Hepatocyte (in vitro differentiated cells): Measurements from ENCODE around the gene RAP2B.

Source experiments
- CTCF ChIP-seq: fragments of 200-600 bp; sonication (generic); IDR thresholded peaks from 2 replicates; pipeline ENCODE4 v1.5.1; 2016; ENCODE audit warnings: antibody characterized with exemption, mild to moderate bottlenecking; ENCODE audit not compliant: poor library complexity
- EZH2phosphoT487 ChIP-seq: fragments of 200-600 bp; sonication (generic); IDR thresholded peaks from one replicate; pipeline ENCODE4 v1.6.1; 2018; ENCODE audit warnings: antibody characterized with exemption, mild to moderate bottlenecking, low read depth, moderate library complexity; ENCODE audit not compliant: unreplicated experiment, severe bottlenecking

GRCh38 chr3:153130312-153130977 is 31.6 kb upstream of the RAP2B start:
- no peak for TF ChIP-seq CTCF
- TF ChIP-seq EZH2phosphoT487: no peak
